Measurements from ENCODE around the gene PCDHGA6. TPM values are rescaled to one million over a fixed set of nuclear protein-coding genes. Genes with fewer than 3 reads are reported as not detected.
"Not testable (repeated sequence)": the region's sequence is repeated elsewhere in the genome, so short reads cannot be mapped to it uniquely, and the experiment has no call there.

PCDHGA6 gene
- total RNA-seq, 2 donors from 2014 or later = 6.6 to 7.9 TPM

- no peak for DNase-seq (ENCODE audit: low spot score)
- intact Hi-C loops (cut with DNase I) = no loop called here
Measured at GRCh38 chr5:141356133-141356532, 17.6 kb upstream of the PCDHGA6 start.

- no peak for DNase-seq (ENCODE audit: low spot score)
- intact Hi-C loops (cut with DNase I) = no loop called here
Measured at GRCh38 chr5:141356950-141357349, 16.7 kb upstream of the PCDHGA6 start.

GRCh38 chr5:141359790-141360426 is 13.8 kb upstream of the PCDHGA6 start, which contains the start of gene PCDHGB2:
Gene PCDHGB2, plus strand, starts transcription at chr5:141359994. Its CDS starts 142 bp downstream, at chr5:141360136.
- DNase-seq (ENCODE audit: low spot score) = no peak
- intact Hi-C loops (cut with DNase I) = no loop called here

- intact Hi-C loops (cut with DNase I) = no loop called here
- DNase-seq (ENCODE audit: low spot score) = no peak
Measured at GRCh38 chr5:141360685-141361084, 13.0 kb upstream of the PCDHGA6 start.

- intact Hi-C loops (cut with DNase I) = loop anchor here in 1 of 2 donors (2.0 kb wide), 1 partner anchor 26 kb away; no protein-coding TSS in a partner anchor
- DNase-seq (ENCODE audit: low spot score) = no peak
Measured at GRCh38 chr5:141362719-141363118, 11.0 kb upstream of the PCDHGA6 start.

GRCh38 chr5:141363952-141364660 is 9.6 kb upstream of the PCDHGA6 start, which contains the start of gene PCDHGA5:
Gene PCDHGA5, plus strand, starts transcription at chr5:141364162. Its CDS starts 169 bp downstream, at chr5:141364331.
- intact Hi-C loops (cut with DNase I) = loop anchor here in 1 of 2 donors (2.0 kb wide), 1 partner anchor 27 kb away; no protein-coding TSS in a partner anchor
- DNase-seq (ENCODE audit: low spot score) = no peak

- intact Hi-C loops (cut with DNase I) = no loop called here
- DNase-seq (ENCODE audit: low spot score) = no peak
Measured at GRCh38 chr5:141366016-141366896, 7.4 kb upstream of the PCDHGA6 start.

GRCh38 chr5:141369994-141370848 is 3.5 kb upstream of the PCDHGA6 start, which contains the start of gene PCDHGB3:
Gene PCDHGB3, plus strand, starts transcription at chr5:141370242. Its CDS starts 153 bp downstream, at chr5:141370395.
- intact Hi-C loops (cut with DNase I) = no loop called here
- no peak for DNase-seq (ENCODE audit: low spot score)

- intact Hi-C loops (cut with DNase I) = no loop called here
- DNase-seq (ENCODE audit: low spot score) = no peak
Measured at GRCh38 chr5:141371572-141372475, 1.9 kb upstream of the PCDHGA6 start.

- DNase-seq (ENCODE audit: low spot score) = no peak
- intact Hi-C loops (cut with DNase I) = no loop called here
Measured at GRCh38 chr5:141374627-141375026, 936 bp downstream of the PCDHGA6 start.

GRCh38 chr5:141375444-141376155 is 1.9 kb downstream of the PCDHGA6 start:
- DNase-seq (ENCODE audit: low spot score); intact Hi-C loops (cut with DNase I): not testable (repeated sequence)

- intact Hi-C loops (cut with DNase I) = no loop called here
- no peak for DNase-seq (ENCODE audit: low spot score)
Measured at GRCh38 chr5:141382469-141383294, 9.0 kb downstream of the PCDHGA6 start, which contains the start of gene PCDHGA7. Gene PCDHGA7, plus strand, starts transcription at chr5:141382742. Its CDS starts 158 bp downstream, at chr5:141382900.

GRCh38 chr5:141383345-141383744 is 9.7 kb downstream of the PCDHGA6 start:
- no peak for DNase-seq (ENCODE audit: low spot score)
- intact Hi-C loops (cut with DNase I) = no loop called here

GRCh38 chr5:141384471-141385267 is 11.0 kb downstream of the PCDHGA6 start:
- intact Hi-C loops (cut with DNase I) = no loop called here
- DNase-seq (ENCODE audit: low spot score) = no peak
